H9 (cell line): Measurements from ENCODE around the gene PLEKHF1. TPM values are rescaled to one million over a fixed set of nuclear protein-coding genes. Genes with fewer than 3 reads are reported as not detected.

ENCODE experiments used
- DNase-seq: peaks from one replicate; pipeline ENCODE4 v3.0.0-alpha.2; 2017
- H2AFZ ChIP-seq: one replicate; pipeline ENCODE4 v1.6.1; 2013; ENCODE audit warnings: mild to moderate bottlenecking, low read length, control low read depth, moderate library complexity
- H2AK5ac ChIP-seq: 2 replicates; pipeline ENCODE4 v1.6.1; 2013; ENCODE audit warnings: low read length, control low read depth, mixed read lengths; ENCODE audit not compliant: insufficient read length
- H2BK120ac ChIP-seq: one replicate; pipeline ENCODE4 v1.6.1; 2013; ENCODE audit warnings: low read depth, mild to moderate bottlenecking, low read length, control low read depth, inconsistent platforms; ENCODE audit not compliant: poor library complexity, severe bottlenecking
- H2BK12ac ChIP-seq: 2 replicates; pipeline ENCODE4 v1.6.1; 2013; ENCODE audit warnings: low read length, control low read depth, mixed read lengths, low read depth; ENCODE audit not compliant: insufficient read length
- H2BK15ac ChIP-seq: 2 replicates; pipeline ENCODE4 v1.6.1; 2013; ENCODE audit warnings: low read depth, low read length, control low read depth
- H2BK20ac ChIP-seq: one replicate; pipeline ENCODE4 v1.6.1; 2013; ENCODE audit warnings: low read depth, mild to moderate bottlenecking, low read length, control low read depth, inconsistent platforms; ENCODE audit not compliant: poor library complexity, severe bottlenecking
- H2BK5ac ChIP-seq: 2 replicates; pipeline ENCODE4 v1.6.1; 2013; ENCODE audit warnings: low read length, control low read depth, mixed read lengths; ENCODE audit not compliant: insufficient read length
- H3K14ac ChIP-seq: 2 replicates; pipeline ENCODE4 v1.6.1; 2013; ENCODE audit warnings: low read length, control low read depth; ENCODE audit not compliant: insufficient read depth
- H3K18ac ChIP-seq: 2 replicates; pipeline ENCODE4 v1.6.1; 2013; ENCODE audit warnings: low read depth, mild to moderate bottlenecking, mixed read lengths, low read length, control low read depth; ENCODE audit not compliant: insufficient read length
- H3K23ac ChIP-seq: 2 replicates; pipeline ENCODE4 v1.6.1; 2013; ENCODE audit warnings: low read length, control low read depth, mixed read lengths, low read depth; ENCODE audit not compliant: insufficient read length
- H3K23me2 ChIP-seq: 2 replicates; pipeline ENCODE4 v1.6.1; 2013; ENCODE audit warnings: low read depth, mild to moderate bottlenecking, mixed read lengths, low read length, control low read depth; ENCODE audit not compliant: insufficient read length, poor library complexity, severe bottlenecking
- H3K27ac ChIP-seq: 2 replicates; pipeline ENCODE4 v1.5.1; 2013; ENCODE audit warnings: low read length, control low read depth, mixed read lengths, low read depth; ENCODE audit not compliant: insufficient read length
- H3K27me3 ChIP-seq: 2 replicates; pipeline ENCODE4 v1.6.1; 2013; ENCODE audit warnings: low read length, control low read depth, inconsistent platforms; ENCODE audit not compliant: insufficient read depth
- H3K4ac ChIP-seq: 2 replicates; pipeline ENCODE4 v1.6.1; 2013; ENCODE audit warnings: low read depth, mild to moderate bottlenecking, control low read depth, inconsistent platforms, low read length, moderate library complexity
- H3K4me1 ChIP-seq: 2 replicates; pipeline ENCODE4 v1.6.1; 2013; ENCODE audit warnings: low read length, control low read depth, inconsistent platforms; ENCODE audit not compliant: insufficient read depth
- H3K4me2 ChIP-seq: 2 replicates; pipeline ENCODE4 v1.6.1; 2013; ENCODE audit warnings: low read length, control low read depth, mixed read lengths; ENCODE audit not compliant: insufficient read length, insufficient read depth
- H3K56ac ChIP-seq: 2 replicates; pipeline ENCODE4 v1.6.1; 2013; ENCODE audit warnings: low read depth, mild to moderate bottlenecking, mixed read lengths, low read length, control low read depth; ENCODE audit not compliant: insufficient read length
- H3K79me1 ChIP-seq: 2 replicates; pipeline ENCODE4 v1.6.1; 2013; ENCODE audit warnings: low read depth, mild to moderate bottlenecking, moderate library complexity, low read length, control low read depth, inconsistent platforms; ENCODE audit not compliant: insufficient read depth, poor library complexity, severe bottlenecking
- H3K79me2 ChIP-seq: 2 replicates; pipeline ENCODE4 v1.6.1; 2013; ENCODE audit warnings: low read length, control low read depth, inconsistent platforms; ENCODE audit not compliant: insufficient read depth
- H3K9ac ChIP-seq: 2 replicates; pipeline ENCODE4 v1.6.1; 2013; ENCODE audit warnings: low read length, control low read depth, mixed read lengths; ENCODE audit not compliant: insufficient read length; ENCODE audit errors: extremely low read depth
- H3K9me3 ChIP-seq: one replicate; pipeline ENCODE4 v1.6.1; 2013; ENCODE audit warnings: low read depth, low read length, inconsistent platforms; ENCODE audit not compliant: control insufficient read depth
- H3T11ph ChIP-seq: one replicate; pipeline ENCODE4 v1.6.1; 2013; ENCODE audit warnings: mild to moderate bottlenecking, low read length, control low read depth, inconsistent platforms
- H4K20me1 ChIP-seq: one replicate; pipeline ENCODE4 v1.6.1; 2013; ENCODE audit not compliant: control insufficient read depth, insufficient read length, insufficient read depth
- H4K5ac ChIP-seq: 2 replicates; pipeline ENCODE4 v1.6.1; 2013; ENCODE audit warnings: low read depth, mild to moderate bottlenecking, mixed read lengths, low read length, control low read depth; ENCODE audit not compliant: insufficient read length
- H4K8ac ChIP-seq: replicated peaks from 2 replicates; pipeline ENCODE4 v1.6.1; 2013; ENCODE audit warnings: low read length, control low read depth, mixed read lengths, low read depth; ENCODE audit not compliant: insufficient read length
- H4K91ac ChIP-seq: 2 replicates; pipeline ENCODE4 v1.6.1; 2013; ENCODE audit warnings: low read depth, mild to moderate bottlenecking, moderate library complexity, mixed read lengths, low read length, control low read depth; ENCODE audit not compliant: insufficient read length
- H3K27ac Mint-ChIP-seq, 3 experiments: 2 replicates in 2 of 3; 3 replicates in 1 of 3; pipeline ENCODE4 v1.8.0; 2020 to 2021; ENCODE audit warnings: mixed read lengths in 3 of 3, mild to moderate bottlenecking in 1 of 3, moderate library complexity in 1 of 3
- H3K27me3 Mint-ChIP-seq: 2 replicates; pipeline ENCODE4 v1.8.0; 2021; ENCODE audit warnings: low read depth, mild to moderate bottlenecking, moderate library complexity, mixed read lengths
- H3K36me3 Mint-ChIP-seq, 3 experiments: 2 replicates in 2 of 3; 3 replicates in 1 of 3; pipeline ENCODE4 v1.8.0; 2020 to 2021; ENCODE audit warnings: low read depth in 3 of 3, mixed read lengths in 3 of 3; ENCODE audit not compliant: insufficient read depth in 1 of 3
- H3K4me1 Mint-ChIP-seq, 2 experiments: 2 replicates each; pipeline ENCODE4 v1.8.0; 2020; ENCODE audit warnings: mixed read lengths in 2 of 2
- H3K4me3 Mint-ChIP-seq, 2 experiments: 2 replicates in 1 of 2; 3 replicates in 1 of 2; pipeline ENCODE4 v1.8.0; 2020 to 2021; ENCODE audit warnings: mild to moderate bottlenecking in 2 of 2, mixed read lengths in 2 of 2, moderate library complexity in 1 of 2
- H3K9me3 Mint-ChIP-seq, 2 experiments: 2 replicates in 1 of 2; 3 replicates in 1 of 2; pipeline ENCODE4 v1.8.0; 2020; ENCODE audit warnings: mild to moderate bottlenecking in 2 of 2, mixed read lengths in 2 of 2, moderate library complexity in 1 of 2
- WGBS: extraction: QIAGEN DNeasy Blood & Tissue Kit; methylation state at CpG from one replicate; pipeline ENCODE4 v1.1.7; 2013; ENCODE audit warnings: missing lambda C conversion rate, low lambda C conversion rate, mixed read lengths; ENCODE audit not compliant: insufficient read length; ENCODE audit errors: extremely low coverage; 5-methylcytosine and 5-hydroxymethylcytosine counted together
- total RNA-seq: library from RNA; stranded (reverse); gene quantifications from 2 replicates; pipeline ENCODE4 v1.2.1, GENCODE V29; 2021
- TF ChIP-seq, protein P1 (sequence below): fragments of 200-600 bp; sonication (generic); conservative IDR thresholded peaks from 3 replicates; pipeline ENCODE4 v1.8.0; 2021; ENCODE audit warnings: antibody characterized with exemption, mild to moderate bottlenecking

PLEKHF1 gene
- total RNA-seq, 1 experiment from 2014 or later: 4.9 TPM

DNA sequence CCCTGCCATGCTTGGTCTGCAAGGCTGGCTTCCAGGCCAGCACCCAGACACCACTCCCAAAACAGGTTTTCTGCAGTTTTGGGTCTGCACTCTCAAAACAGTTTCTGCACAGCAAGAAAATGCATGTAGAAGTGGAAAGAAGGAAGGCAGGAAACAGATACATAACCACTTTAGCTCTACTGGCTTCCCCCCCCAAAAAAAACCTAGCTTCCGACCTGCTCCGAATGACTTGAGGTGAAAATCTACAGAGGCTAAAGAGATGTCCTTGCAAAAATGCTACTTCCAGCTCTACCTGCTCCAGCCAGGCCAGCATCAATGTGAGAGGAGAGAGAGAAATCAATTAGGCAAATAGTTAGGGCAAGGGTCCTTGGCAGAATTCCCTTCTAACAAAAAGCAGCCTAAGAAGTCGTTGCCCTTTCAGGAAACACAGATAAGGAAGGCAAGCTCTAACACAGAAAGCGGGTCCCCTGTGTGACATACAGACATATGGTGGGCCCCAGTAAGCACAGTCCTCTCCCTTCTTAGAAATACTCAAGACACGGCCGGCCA is 46.4 kb downstream of the PLEKHF1 start:
- H3K4ac ChIP-seq: no peak overlapping the region
- TF ChIP-seq, protein P1, sequence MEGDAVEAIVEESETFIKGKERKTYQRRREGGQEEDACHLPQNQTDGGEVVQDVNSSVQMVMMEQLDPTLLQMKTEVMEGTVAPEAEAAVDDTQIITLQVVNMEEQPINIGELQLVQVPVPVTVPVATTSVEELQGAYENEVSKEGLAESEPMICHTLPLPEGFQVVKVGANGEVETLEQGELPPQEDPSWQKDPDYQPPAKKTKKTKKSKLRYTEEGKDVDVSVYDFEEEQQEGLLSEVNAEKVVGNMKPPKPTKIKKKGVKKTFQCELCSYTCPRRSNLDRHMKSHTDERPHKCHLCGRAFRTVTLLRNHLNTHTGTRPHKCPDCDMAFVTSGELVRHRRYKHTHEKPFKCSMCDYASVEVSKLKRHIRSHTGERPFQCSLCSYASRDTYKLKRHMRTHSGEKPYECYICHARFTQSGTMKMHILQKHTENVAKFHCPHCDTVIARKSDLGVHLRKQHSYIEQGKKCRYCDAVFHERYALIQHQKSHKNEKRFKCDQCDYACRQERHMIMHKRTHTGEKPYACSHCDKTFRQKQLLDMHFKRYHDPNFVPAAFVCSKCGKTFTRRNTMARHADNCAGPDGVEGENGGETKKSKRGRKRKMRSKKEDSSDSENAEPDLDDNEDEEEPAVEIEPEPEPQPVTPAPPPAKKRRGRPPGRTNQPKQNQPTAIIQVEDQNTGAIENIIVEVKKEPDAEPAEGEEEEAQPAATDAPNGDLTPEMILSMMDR: no peak
- no peak overlapping the region for H3K23ac ChIP-seq
- H3K27ac ChIP-seq: no peak overlapping the region
- H4K91ac ChIP-seq: no peak overlapping the region
- H4K8ac ChIP-seq: no peak overlapping the region
- H2AK5ac ChIP-seq: no peak overlapping the region
- H3K4me3 Mint-ChIP-seq: no peak overlapping the region; a peak in 1 of 5 replicates
- H3K79me2 ChIP-seq: no peaks in the 10 kb centered on the region
- no peak overlapping the region for H2AFZ ChIP-seq
- no peak overlapping the region for H2BK15ac ChIP-seq
- no CpG with 5 or more reads among the region's 6 CpGs for WGBS
- H3K18ac ChIP-seq: no peak overlapping the region
- H3K9ac ChIP-seq: no peak overlapping the region
- H2BK120ac ChIP-seq: no peak overlapping the region
- H3K27me3 ChIP-seq: no peaks in the 10 kb centered on the region
- DNase-seq: no peak
- peaks cover 0 to 2% (median 0%) of the 10 kb centered on the region in 3 experiments; a peak in 2 of 7 replicates for H3K36me3 Mint-ChIP-seq
- H2BK5ac ChIP-seq: no peak overlapping the region
- no peaks in the 10 kb centered on the region for H3K9me3 ChIP-seq
- no peak overlapping the region for H3K14ac ChIP-seq
- H3K23me2 ChIP-seq: peaks cover 4% of the 10 kb centered on the region
- H3K4me2 ChIP-seq: no peak overlapping the region
- no peaks in the 10 kb centered on the region for H3K4me1 ChIP-seq
- H3T11ph ChIP-seq: no peak overlapping the region
- no peaks in the 10 kb centered on the region for H4K20me1 ChIP-seq
- H3K27ac Mint-ChIP-seq: no peak overlapping the region; a peak in 1 of 7 replicates
- H3K27me3 Mint-ChIP-seq: no peaks in the 10 kb centered on the region
- no peak overlapping the region for H4K5ac ChIP-seq
- H3K9me3 Mint-ChIP-seq: no peaks in the 10 kb centered on the region
- H2BK12ac ChIP-seq: no peak overlapping the region
- no peak overlapping the region for H2BK20ac ChIP-seq
- H3K79me1 ChIP-seq: no peaks in the 10 kb centered on the region
- H3K56ac ChIP-seq: no peak overlapping the region
- peaks cover 23 to 30% of the 10 kb centered on the region in 2 experiments for H3K4me1 Mint-ChIP-seq
